HUES48 (cell line): ENCODE data around the gene GGT1.
"Not testable (repeated sequence)": the region's sequence is repeated elsewhere in the genome, so short reads cannot be mapped to it uniquely, and the experiment has no call there.

Experiments
- H3K27ac ChIP-seq: one replicate; pipeline ENCODE4 v1.7.0; 2013; ENCODE audit warnings: low read depth, low read length, inconsistent platforms
- H3K27me3 ChIP-seq: 2 replicates; pipeline ENCODE4 v1.6.1; 2013; ENCODE audit warnings: mild to moderate bottlenecking, low read length; ENCODE audit not compliant: control insufficient read depth, insufficient read depth
- H3K36me3 ChIP-seq: 2 replicates; pipeline ENCODE4 v1.6.1; 2013; ENCODE audit warnings: low read length; ENCODE audit not compliant: control insufficient read depth, insufficient read depth
- H3K4me1 ChIP-seq: 2 replicates; pipeline ENCODE4 v1.6.1; 2013; ENCODE audit warnings: mild to moderate bottlenecking, low read length; ENCODE audit not compliant: control insufficient read depth, insufficient read depth
- H3K4me3 ChIP-seq: 2 replicates; pipeline ENCODE4 v1.5.1; 2013; ENCODE audit warnings: mild to moderate bottlenecking, low read depth, low read length
- H3K9ac ChIP-seq: 2 replicates; pipeline ENCODE4 v1.6.1; 2013; ENCODE audit warnings: mild to moderate bottlenecking, low read depth, low read length, moderate library complexity
- H3K9me3 ChIP-seq: 2 replicates; pipeline ENCODE4 v1.6.1; 2013; ENCODE audit warnings: low read length; ENCODE audit not compliant: control insufficient read depth, insufficient read depth

GGT1 gene

DNA sequence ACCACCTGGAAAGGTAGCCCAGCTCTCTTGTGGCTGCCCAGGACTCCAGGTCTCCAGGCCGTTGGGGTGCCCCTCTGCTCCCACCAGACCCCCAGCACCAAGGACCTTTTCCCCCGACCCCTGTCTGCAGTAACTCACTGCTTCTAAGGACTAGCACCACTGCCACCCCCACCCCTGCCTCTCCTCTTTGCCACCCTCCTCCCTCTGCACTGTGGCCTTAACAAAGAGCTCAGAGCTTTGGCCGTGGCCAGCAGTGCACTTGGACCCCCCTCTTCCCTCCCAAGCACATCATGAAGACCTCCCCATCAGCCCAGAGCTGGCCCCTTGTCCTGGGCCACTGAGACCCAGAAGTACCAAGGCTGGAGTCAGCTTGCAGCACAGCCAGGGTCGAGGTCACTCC lies 46.4 kb downstream of the GGT1 start:
- not testable (repeated sequence) for H3K9me3 ChIP-seq, H3K4me3 ChIP-seq, H3K4me1 ChIP-seq, H3K9ac ChIP-seq, H3K27ac ChIP-seq, H3K36me3 ChIP-seq, H3K27me3 ChIP-seq

- H3K27me3 ChIP-seq, H3K27ac ChIP-seq, H3K4me3 ChIP-seq, H3K9me3 ChIP-seq, H3K4me1 ChIP-seq, H3K9ac ChIP-seq, H3K36me3 ChIP-seq: not testable (repeated sequence)
Measured at GRCh38 chr22:24650884-24651283, 47.9 kb downstream of the GGT1 start.

GRCh38 chr22:24665395-24665794 lies 62.4 kb downstream of the GGT1 start:
- not testable (repeated sequence) for H3K4me1 ChIP-seq, H3K27ac ChIP-seq, H3K36me3 ChIP-seq

DNA sequence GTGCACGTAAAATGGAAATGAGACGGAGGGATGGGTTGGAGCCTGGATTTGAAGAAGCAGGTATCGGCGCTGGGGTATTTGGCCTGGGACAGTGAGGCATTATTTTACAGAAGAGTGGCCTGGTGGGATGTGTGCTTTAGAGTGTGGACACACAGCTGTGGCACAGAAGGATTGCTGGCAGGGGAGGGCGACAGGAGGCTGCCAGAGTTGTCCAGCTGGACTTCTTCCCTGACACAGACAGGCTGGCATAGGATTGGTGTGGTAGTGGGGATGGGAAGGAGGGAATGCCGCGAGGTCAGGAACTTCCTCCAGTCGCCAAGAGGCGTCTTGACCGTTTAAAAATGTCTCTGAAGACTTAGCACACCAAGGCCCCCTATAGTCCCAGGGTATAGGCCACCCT lies 64.9 kb downstream of the GGT1 start:
- H3K9ac ChIP-seq, H3K27me3 ChIP-seq, H3K27ac ChIP-seq, H3K4me1 ChIP-seq, H3K4me3 ChIP-seq, H3K9me3 ChIP-seq, H3K36me3 ChIP-seq: not testable (repeated sequence)

More at GRCh38 chr22:24665395-24665794, 62.4 kb downstream of the GGT1 start:
- not testable (repeated sequence) for H3K27me3 ChIP-seq, H3K9me3 ChIP-seq, H3K4me3 ChIP-seq, H3K9ac ChIP-seq

DNA sequence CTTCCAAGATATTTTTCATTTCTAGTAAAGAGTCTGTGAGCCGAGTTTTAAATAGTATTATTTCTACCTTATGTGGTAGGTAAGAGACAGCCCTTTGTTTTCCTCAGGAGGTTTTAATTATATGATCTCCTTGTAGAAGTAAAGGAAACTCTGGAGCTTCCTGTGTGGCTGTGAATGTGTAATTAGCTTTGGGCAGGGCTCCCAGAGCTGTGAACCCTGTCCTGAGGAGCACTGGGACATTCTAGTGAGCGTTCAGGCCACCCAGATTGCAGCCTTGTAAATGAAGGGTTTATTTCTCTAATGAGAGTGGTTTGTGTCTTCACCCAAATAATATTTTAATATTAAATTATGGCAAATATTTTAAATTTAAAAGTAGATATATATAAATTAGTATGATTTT lies 69.5 kb downstream of the GGT1 start:
- not testable (repeated sequence) for H3K9ac ChIP-seq, H3K27ac ChIP-seq, H3K27me3 ChIP-seq, H3K36me3 ChIP-seq, H3K9me3 ChIP-seq, H3K4me1 ChIP-seq, H3K4me3 ChIP-seq
